ENCODE results near the gene PCDHGA1.

Gene PCDHGA1

DNA sequence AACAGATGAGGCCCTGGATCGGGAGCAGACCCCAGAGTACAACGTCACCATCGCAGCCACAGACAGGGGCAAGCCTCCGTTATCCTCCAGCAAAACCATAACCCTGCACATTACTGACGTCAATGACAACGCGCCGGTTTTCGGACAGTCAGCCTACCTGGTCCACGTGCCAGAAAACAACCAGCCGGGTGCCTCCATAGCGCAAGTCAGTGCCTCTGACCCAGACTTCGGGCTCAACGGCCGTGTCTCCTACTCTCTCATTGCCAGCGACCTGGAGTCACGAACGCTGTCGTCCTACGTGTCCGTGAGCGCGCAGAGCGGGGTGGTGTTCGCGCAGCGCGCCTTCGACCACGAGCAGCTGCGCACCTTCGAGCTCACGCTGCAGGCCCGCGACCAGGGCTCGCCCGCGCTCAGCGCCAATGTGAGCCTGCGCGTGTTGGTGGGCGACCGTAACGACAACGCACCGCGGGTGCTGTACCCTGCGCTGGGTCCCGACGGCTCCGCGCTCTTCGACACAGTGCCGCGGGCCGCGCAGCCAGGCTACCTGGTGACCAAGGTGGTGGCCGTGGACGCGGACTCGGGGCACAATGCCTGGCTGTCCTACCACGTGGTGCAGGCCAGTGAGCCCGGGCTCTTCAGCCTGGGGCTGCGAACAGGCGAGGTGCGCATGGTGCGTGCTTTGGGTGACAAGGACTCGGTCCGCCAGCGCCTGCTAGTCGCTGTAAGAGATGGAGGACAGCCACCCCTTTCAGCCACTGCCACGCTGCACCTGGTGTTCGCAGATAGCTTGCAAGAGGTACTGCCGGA, 89.0 kb downstream of the PCDHGA1 start:
- no peak overlapping the region for H3K27ac ChIP-seq (ENCODE audit: extremely low read depth, low read depth, low read length)
- H3K9me3 ChIP-seq (ENCODE audit: control insufficient read depth, insufficient read depth, low read depth, low read length), result no peaks in the 10 kb centered on the region; the same call in 1 of the 2 replicates
- H3K36me3 ChIP-seq (ENCODE audit: control insufficient read depth in 2 of 2, insufficient read depth in 1 of 2, low read length in 2 of 2), result no peaks in the 10 kb centered on the region
- ChIA-PET CTCF (interaction anchor here (0.6 to 7.0 kb wide), 9 partner anchors 11 to 145 kb away, joined by 3 to 160 read pairs (median 3); partner anchors contain the start of genes PCDHGA12, PCDHGB1 and PCDHGB3), POLR2A (no interaction called here)
- H3K4me1 ChIP-seq (ENCODE audit: control insufficient read depth, insufficient read depth, low read length), result no peaks in the 10 kb centered on the region
- TF ChIP-seq ZNF112 (tag by site-specific recombination; IDR thresholded peaks at IDR 0.05) (no peak), ZNF302 (tag by site-specific recombination; IDR thresholded peaks at IDR 0.05; ENCODE audit: low read depth) (no peak), ZNF169 (tag by site-specific recombination; IDR thresholded peaks at IDR 0.05) (no peak), ZBTB1 (tag by site-specific recombination; IDR thresholded peaks at IDR 0.05) (no peak)
- H3K4me3 ChIP-seq (ENCODE audit: low read depth, low read length), result no peak overlapping the region

DNA sequence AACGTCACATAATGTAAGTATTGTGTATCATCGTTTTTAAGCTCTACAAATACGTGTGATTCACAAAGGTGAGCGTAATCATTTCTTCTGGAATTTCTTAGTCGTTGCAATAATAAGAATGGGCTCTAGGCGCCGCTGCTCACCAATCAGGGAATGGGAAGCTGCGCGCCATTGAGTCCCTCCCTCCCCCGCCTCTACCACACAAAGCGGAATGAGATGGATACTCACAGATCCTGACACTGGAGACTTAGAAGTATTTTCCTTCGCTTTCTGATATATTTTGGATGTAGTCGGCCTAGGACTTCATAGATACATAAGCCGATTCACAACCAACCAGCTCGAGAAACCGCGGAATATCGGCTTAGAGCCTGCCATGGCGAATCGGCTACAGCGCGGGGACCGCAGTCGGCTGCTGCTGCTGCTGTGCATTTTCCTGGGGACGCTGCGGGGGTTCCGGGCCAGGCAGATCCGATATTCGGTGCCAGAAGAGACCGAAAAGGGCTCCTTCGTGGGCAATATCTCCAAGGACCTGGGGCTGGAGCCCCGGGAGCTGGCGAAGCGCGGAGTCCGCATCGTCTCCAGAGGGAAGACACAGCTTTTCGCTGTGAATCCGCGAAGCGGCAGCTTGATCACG, 90.7 kb downstream of the PCDHGA1 start, which contains the start of gene PCDHGA11:
Gene PCDHGA11, plus strand, starts transcription at position 197 of the 634 bp plus-strand sequence. Its CDS starts 177 bp downstream, at position 374.
- H3K4me3 ChIP-seq (ENCODE audit: low read depth, low read length), result peak within 1 kb of the TSS; percentile 67
- no peaks in the 10 kb centered on the region; the same call in 1 of the 2 replicates for H3K9me3 ChIP-seq (ENCODE audit: control insufficient read depth, insufficient read depth, low read depth, low read length)
- no peak within 1 kb of the TSS for H3K27ac ChIP-seq (ENCODE audit: extremely low read depth, low read depth, low read length)
- no peaks in the 10 kb centered on the region for H3K36me3 ChIP-seq (ENCODE audit: control insufficient read depth in 2 of 2, insufficient read depth in 1 of 2, low read length in 2 of 2)
- ChIA-PET CTCF (interaction anchor here (0.6 to 7.0 kb wide), 65 partner anchors 9 to 335 kb away, joined by 3 to 160 read pairs (median 5); partner anchors contain the start of genes DIAPH1, PCDHB11, PCDHB14 and PCDHB15), POLR2A (interaction anchor here (0.9 to 1.5 kb wide), 3 partner anchors 101 to 104 kb away, joined by 3 to 6 read pairs (median 4); partner anchors contain the start of gene TAF7)
- no peaks in the 10 kb centered on the region for H3K4me1 ChIP-seq (ENCODE audit: control insufficient read depth, insufficient read depth, low read length)
- TF ChIP-seq OSR2 (tag by site-specific recombination; IDR thresholded peaks at IDR 0.05) (no peak), ZNF140 (tag by site-specific recombination; IDR thresholded peaks at IDR 0.05) (peak; percentile 54; the same call in 1 of the 2 replicates), ZNF626 (tag by site-specific recombination; IDR thresholded peaks at IDR 0.05) (0 out of 2 replicates have a peak, but pooled peaks have one; percentile 29), ZNF311 (tag by site-specific recombination; IDR thresholded peaks at IDR 0.05; ENCODE audit: borderline replicate concordance) (no peak), ZNF600 (tag by site-specific recombination; IDR thresholded peaks at IDR 0.05) (peak; percentile 41; the same call in 1 of the 2 replicates), ZNF114 (tag by site-specific recombination; IDR thresholded peaks at IDR 0.05) (no peak), MYNN (tag by site-specific recombination; IDR thresholded peaks at IDR 0.05; ENCODE audit: borderline replicate concordance) (no peak), ZNF521 (tag by site-specific recombination; IDR thresholded peaks at IDR 0.05) (no peak), MZF1 (tag by site-specific recombination; IDR thresholded peaks at IDR 0.05; ENCODE audit: borderline replicate concordance) (no peak), ZNF660 (tag by site-specific recombination; IDR thresholded peaks at IDR 0.05) (peak; percentile 64), YY1 (tag by site-specific recombination; IDR thresholded peaks at IDR 0.05) (peak; percentile 63; the same call in 1 of the 2 replicates), ZNF211 (tag by site-specific recombination; IDR thresholded peaks at IDR 0.05; ENCODE audit: low read depth) (no peak), ZNF132 (tag by site-specific recombination; IDR thresholded peaks at IDR 0.05; ENCODE audit: borderline replicate concordance) (no peak), SP3 (tag by site-specific recombination; IDR thresholded peaks at IDR 0.05) (no peak), ZNF423 (tag by site-specific recombination; IDR thresholded peaks at IDR 0.05) (no peak), ZNF184 (tag by site-specific recombination; IDR thresholded peaks at IDR 0.05) (peak; percentile 33; the same call in 1 of the 2 replicates), ZNF530 (tag by site-specific recombination; IDR thresholded peaks at IDR 0.05; ENCODE audit: low read depth) (no peak), ZSCAN30 (tag by site-specific recombination; IDR thresholded peaks at IDR 0.05) (0 out of 2 replicates have a peak, but pooled peaks have one; percentile 22), ZNF341 (tag by site-specific recombination; IDR thresholded peaks at IDR 0.05; ENCODE audit: low read depth) (peak; percentile 35; the same call in 1 of the 2 replicates), KLF8 (tag by site-specific recombination; IDR thresholded peaks at IDR 0.05) (peak; percentile 29; the same call in 1 of the 2 replicates), ZNF335 (tag by site-specific recombination; conservative IDR thresholded peaks at IDR 0.05) (0 out of 2 replicates have a peak, but pooled peaks have one; percentile 20)
- TF ChIP-seq, protein P1, sequence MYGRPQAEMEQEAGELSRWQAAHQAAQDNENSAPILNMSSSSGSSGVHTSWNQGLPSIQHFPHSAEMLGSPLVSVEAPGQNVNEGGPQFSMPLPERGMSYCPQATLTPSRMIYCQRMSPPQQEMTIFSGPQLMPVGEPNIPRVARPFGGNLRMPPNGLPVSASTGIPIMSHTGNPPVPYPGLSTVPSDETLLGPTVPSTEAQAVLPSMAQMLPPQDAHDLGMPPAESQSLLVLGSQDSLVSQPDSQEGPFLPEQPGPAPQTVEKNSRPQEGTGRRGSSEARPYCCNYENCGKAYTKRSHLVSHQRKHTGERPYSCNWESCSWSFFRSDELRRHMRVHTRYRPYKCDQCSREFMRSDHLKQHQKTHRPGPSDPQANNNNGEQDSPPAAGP (tag by site-specific recombination; IDR thresholded peaks at IDR 0.05), result no peak
- TF ChIP-seq, protein P2, sequence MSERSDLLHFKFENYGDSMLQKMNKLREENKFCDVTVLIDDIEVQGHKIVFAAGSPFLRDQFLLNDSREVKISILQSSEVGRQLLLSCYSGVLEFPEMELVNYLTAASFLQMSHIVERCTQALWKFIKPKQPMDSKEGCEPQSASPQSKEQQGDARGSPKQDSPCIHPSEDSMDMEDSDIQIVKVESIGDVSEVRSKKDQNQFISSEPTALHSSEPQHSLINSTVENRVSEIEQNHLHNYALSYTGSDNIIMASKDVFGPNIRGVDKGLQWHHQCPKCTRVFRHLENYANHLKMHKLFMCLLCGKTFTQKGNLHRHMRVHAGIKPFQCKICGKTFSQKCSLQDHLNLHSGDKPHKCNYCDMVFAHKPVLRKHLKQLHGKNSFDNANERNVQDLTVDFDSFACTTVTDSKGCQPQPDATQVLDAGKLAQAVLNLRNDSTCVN (tag by site-specific recombination; optimal IDR thresholded peaks at IDR 0.05), result peak; percentile 24
- TF ChIP-seq, protein P3, sequence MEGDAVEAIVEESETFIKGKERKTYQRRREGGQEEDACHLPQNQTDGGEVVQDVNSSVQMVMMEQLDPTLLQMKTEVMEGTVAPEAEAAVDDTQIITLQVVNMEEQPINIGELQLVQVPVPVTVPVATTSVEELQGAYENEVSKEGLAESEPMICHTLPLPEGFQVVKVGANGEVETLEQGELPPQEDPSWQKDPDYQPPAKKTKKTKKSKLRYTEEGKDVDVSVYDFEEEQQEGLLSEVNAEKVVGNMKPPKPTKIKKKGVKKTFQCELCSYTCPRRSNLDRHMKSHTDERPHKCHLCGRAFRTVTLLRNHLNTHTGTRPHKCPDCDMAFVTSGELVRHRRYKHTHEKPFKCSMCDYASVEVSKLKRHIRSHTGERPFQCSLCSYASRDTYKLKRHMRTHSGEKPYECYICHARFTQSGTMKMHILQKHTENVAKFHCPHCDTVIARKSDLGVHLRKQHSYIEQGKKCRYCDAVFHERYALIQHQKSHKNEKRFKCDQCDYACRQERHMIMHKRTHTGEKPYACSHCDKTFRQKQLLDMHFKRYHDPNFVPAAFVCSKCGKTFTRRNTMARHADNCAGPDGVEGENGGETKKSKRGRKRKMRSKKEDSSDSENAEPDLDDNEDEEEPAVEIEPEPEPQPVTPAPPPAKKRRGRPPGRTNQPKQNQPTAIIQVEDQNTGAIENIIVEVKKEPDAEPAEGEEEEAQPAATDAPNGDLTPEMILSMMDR (tag by site-specific recombination; IDR thresholded peaks at IDR 0.05), result peak; percentile 59
- TF ChIP-seq, protein P4, sequence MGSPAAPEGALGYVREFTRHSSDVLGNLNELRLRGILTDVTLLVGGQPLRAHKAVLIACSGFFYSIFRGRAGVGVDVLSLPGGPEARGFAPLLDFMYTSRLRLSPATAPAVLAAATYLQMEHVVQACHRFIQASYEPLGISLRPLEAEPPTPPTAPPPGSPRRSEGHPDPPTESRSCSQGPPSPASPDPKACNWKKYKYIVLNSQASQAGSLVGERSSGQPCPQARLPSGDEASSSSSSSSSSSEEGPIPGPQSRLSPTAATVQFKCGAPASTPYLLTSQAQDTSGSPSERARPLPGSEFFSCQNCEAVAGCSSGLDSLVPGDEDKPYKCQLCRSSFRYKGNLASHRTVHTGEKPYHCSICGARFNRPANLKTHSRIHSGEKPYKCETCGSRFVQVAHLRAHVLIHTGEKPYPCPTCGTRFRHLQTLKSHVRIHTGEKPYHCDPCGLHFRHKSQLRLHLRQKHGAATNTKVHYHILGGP (tag by site-specific recombination; IDR thresholded peaks at IDR 0.05), result no peak
